Chondrocyte (in vitro differentiated cells): ENCODE results near the gene WDR20. TPM values are rescaled to one million over a fixed set of nuclear protein-coding genes. Genes with fewer than 3 reads are reported as not detected.
"Not testable (repeated sequence)": the region's sequence is repeated elsewhere in the genome, so short reads cannot be mapped to it uniquely, and the experiment has no call there.

Experiments
- DNase-seq: peaks from one replicate; pipeline ENCODE4 v3.0.0; 2021; ENCODE audit warnings: mixed read lengths, low spot score
- H3K27ac Mint-ChIP-seq: one replicate; pipeline ENCODE4 v1.8.0; 2021; ENCODE audit warnings: mild to moderate bottlenecking, moderate library complexity, mixed read lengths; ENCODE audit not compliant: unreplicated experiment
- H3K27me3 Mint-ChIP-seq: 2 replicates; pipeline ENCODE4 v1.8.0; 2021; ENCODE audit warnings: low read depth, mixed read lengths
- H3K36me3 Mint-ChIP-seq: 2 replicates; pipeline ENCODE4 v1.8.0; 2021; ENCODE audit warnings: low read depth, mixed read lengths
- H3K4me1 Mint-ChIP-seq: 2 replicates; pipeline ENCODE4 v1.8.0; 2021; ENCODE audit warnings: low read depth, mild to moderate bottlenecking, mixed read lengths
- H3K4me3 Mint-ChIP-seq: one replicate; pipeline ENCODE4 v1.8.0; 2021; ENCODE audit warnings: mild to moderate bottlenecking, moderate library complexity, mixed read lengths; ENCODE audit not compliant: unreplicated experiment
- H3K9me3 Mint-ChIP-seq: 2 replicates; pipeline ENCODE4 v1.8.0; 2021; ENCODE audit warnings: low read depth, mixed read lengths
- total RNA-seq: library from RNA; stranded (reverse); gene quantifications from 3 replicates; pipeline ENCODE4 v1.2.1, GENCODE V29; 2021
- TF ChIP-seq, protein P1 (sequence below): fragments of 200-600 bp; sonication (generic); IDR thresholded peaks from 2 replicates; pipeline ENCODE4 v1.5.0; 2021; ENCODE audit warnings: antibody characterized with exemption, mild to moderate bottlenecking, moderate library complexity

WDR20 gene
- total RNA-seq, 1 donor from 2014 or later = 23.0 TPM

DNA sequence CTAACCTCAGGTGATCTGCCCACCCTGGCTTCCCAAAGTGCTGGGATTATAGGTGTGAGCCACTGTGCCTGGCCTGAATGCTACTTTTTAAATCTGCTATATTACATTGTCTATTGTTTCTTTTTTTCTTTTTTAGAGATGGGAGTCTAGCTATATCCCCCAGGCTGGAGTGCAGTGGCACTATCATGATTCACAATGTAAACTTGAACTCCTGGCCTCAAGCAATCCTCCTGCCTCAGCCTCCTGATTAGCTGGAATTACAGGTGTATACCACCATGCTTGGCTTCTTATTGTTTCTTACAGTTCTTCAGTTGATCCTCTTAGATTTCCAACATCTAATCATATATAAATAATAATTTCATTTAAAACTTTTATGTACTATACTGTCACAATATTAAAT, 15.3 kb upstream of the WDR20 start:
- DNase-seq = no peak
- no peaks in the 10 kb centered on the region for H3K9me3 Mint-ChIP-seq
- peaks cover 4% of the 10 kb centered on the region for H3K4me1 Mint-ChIP-seq
- H3K36me3 Mint-ChIP-seq = no peaks in the 10 kb centered on the region
- H3K27ac Mint-ChIP-seq = no peak overlapping the region
- TF ChIP-seq, protein P1, sequence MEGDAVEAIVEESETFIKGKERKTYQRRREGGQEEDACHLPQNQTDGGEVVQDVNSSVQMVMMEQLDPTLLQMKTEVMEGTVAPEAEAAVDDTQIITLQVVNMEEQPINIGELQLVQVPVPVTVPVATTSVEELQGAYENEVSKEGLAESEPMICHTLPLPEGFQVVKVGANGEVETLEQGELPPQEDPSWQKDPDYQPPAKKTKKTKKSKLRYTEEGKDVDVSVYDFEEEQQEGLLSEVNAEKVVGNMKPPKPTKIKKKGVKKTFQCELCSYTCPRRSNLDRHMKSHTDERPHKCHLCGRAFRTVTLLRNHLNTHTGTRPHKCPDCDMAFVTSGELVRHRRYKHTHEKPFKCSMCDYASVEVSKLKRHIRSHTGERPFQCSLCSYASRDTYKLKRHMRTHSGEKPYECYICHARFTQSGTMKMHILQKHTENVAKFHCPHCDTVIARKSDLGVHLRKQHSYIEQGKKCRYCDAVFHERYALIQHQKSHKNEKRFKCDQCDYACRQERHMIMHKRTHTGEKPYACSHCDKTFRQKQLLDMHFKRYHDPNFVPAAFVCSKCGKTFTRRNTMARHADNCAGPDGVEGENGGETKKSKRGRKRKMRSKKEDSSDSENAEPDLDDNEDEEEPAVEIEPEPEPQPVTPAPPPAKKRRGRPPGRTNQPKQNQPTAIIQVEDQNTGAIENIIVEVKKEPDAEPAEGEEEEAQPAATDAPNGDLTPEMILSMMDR = no peak
- H3K27me3 Mint-ChIP-seq = no peaks in the 10 kb centered on the region
- no peak overlapping the region for H3K4me3 Mint-ChIP-seq

DNA sequence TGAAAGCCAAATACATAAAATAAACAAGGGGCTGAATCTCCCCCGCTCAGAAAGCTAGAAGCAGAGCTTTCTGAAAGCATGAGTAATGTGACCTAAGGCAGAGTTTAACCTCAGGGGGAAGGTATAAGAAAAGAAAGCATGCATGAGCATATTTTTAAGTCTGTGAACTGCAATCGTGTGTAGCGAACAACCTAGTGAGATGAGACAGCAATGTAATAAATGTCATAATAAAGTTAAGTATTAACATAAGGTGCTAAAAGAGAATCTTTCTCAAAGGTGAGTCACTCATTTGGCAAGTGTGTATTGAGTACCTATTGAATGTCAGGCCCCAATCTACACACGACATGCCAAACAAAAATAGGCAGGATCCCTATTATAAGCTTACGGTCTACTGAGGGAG, 14.2 kb upstream of the WDR20 start:
- TF ChIP-seq, protein P1 = no peak
- H3K4me3 Mint-ChIP-seq = no peak overlapping the region
- no peak overlapping the region for H3K27ac Mint-ChIP-seq
- H3K9me3 Mint-ChIP-seq = no peaks in the 10 kb centered on the region
- no peaks in the 10 kb centered on the region for H3K27me3 Mint-ChIP-seq
- no peaks in the 10 kb centered on the region for H3K36me3 Mint-ChIP-seq
- H3K4me1 Mint-ChIP-seq = peaks cover 4% of the 10 kb centered on the region
- no peak for DNase-seq

DNA sequence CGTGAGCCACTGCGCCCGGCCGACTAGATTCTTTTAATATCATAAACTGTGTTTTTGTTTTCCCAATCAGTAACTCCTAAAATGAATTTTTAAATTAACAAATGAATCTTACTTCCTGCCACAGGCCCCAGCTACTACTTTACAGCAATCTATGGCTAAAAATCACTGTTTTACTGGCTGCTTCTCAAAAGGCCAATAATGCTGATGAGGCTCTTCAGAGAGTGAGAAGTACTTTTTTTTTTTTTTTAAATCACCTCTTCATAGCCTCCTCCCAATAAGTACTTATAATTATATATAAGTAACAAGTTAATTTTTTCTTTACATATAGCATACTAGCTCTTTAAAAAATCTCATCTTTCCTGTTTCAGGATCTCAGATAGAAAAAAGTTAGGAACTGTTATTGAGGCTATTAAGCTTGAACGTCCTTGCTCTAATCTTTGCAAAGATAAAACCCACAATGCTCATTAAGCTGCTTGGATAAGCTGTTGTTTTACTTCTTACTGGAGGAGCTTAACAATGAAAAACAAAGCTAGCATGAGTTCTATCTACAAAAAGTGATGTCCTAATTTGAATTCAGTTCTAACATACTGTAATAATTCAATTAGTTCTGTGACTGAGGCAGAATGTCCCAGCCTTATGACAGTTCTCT, 12.8 kb upstream of the WDR20 start:
- Mint-ChIP-seq H3K4me1 (peaks cover 4% of the 10 kb centered on the region), H3K27me3 (no peaks in the 10 kb centered on the region), H3K36me3 (no peaks in the 10 kb centered on the region), H3K4me3 (no peak overlapping the region), H3K27ac (peak overlapping the region; percentile 33), H3K9me3 (no peaks in the 10 kb centered on the region)
- TF ChIP-seq, protein P1 = no peak
- DNase-seq = no peak

DNA sequence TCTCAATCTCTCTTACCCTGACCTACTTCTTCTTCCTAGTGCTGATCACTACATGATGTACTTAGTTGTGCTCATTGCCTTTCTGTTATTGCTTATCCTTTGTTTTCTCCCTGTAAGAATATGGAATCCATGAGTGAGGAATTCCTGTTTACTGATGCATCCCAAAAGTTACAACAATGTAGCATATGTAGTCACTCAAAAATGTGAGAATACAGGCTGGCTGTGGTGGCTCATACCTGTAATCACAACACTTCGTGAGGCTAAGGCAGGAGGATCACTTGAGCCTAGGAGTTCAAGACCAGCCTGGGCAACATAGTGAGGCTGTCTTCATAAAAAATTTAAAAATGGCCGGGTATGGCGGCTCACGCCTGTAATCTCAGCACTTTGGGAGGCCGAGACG, 8.0 kb upstream of the WDR20 start:
- Mint-ChIP-seq H3K4me3 (no peak overlapping the region), H3K27me3 (no peaks in the 10 kb centered on the region), H3K27ac (no peak overlapping the region), H3K4me1 (no peaks in the 10 kb centered on the region), H3K9me3 (no peaks in the 10 kb centered on the region), H3K36me3 (peaks cover 2% of the 10 kb centered on the region)
- TF ChIP-seq, protein P1 = no peak
- no peak for DNase-seq

DNA sequence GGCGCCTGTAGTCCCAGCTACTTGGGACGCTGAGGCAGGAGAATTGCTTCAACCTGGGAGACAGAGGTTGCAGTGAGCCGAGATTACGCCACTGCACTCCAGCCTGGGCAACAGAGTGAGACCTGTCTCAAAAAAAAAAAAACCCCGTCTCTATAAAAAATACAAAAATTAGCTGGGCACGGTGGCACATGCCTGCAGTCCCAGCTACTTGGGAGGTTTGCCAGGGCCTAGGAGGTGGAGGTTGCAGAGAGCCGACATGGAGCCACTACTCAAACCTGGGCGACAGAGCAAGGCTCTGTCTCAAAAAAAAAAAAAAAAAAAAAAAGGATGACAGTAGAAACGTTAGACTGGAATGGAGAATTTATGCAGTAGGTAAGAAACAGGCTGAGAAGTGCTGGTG, 5.7 kb upstream of the WDR20 start:
- not testable (repeated sequence) for H3K27ac Mint-ChIP-seq, H3K36me3 Mint-ChIP-seq, H3K4me3 Mint-ChIP-seq, H3K4me1 Mint-ChIP-seq, H3K9me3 Mint-ChIP-seq, DNase-seq, H3K27me3 Mint-ChIP-seq

DNA sequence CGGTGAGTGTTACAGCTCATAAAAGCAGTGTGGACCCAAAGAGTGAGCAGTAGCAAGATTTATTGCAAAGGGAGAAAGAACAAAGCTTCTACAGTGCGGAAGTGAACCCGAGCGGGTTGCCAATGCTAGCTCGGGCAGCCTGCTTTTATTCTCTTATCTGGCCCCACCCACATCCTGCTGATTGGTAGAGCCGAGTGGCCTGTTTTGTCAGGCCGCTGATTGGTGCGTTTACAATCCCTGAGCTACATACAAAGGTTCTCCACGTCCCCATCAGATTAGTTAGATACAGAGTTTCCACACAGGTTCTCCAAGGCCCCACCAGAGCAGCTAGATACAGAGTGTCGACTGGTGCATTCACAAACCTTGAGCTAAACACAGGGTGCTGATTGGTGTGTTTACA, 5.0 kb upstream of the WDR20 start:
- H3K27ac Mint-ChIP-seq = not testable (repeated sequence)

DNA sequence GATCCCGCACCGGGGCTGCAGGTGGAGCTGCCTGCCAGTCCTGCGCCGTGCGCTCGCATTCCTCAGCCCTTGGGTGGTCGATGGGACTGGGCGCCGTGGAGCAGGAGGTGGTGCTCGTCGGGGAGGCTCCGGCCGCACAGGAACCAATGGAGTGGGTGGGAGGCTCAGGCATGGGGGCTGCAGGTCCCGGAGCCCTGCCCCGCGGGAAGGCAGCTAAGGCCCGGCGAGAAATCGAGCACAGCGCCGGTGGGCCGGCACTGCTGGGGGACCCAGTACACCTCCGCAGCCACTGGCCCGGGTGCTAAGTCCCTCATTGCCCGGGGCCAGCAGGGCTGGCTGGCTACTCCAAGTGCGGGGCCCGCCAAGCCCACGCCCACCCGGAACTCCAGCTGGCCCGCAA, 4.2 kb upstream of the WDR20 start:
- not testable (repeated sequence) for H3K27ac Mint-ChIP-seq, H3K4me1 Mint-ChIP-seq, H3K9me3 Mint-ChIP-seq, H3K27me3 Mint-ChIP-seq, H3K36me3 Mint-ChIP-seq, DNase-seq, H3K4me3 Mint-ChIP-seq

More for the DNA sequence above, 5.0 kb upstream of the WDR20 start:
- H3K27me3 Mint-ChIP-seq, H3K4me1 Mint-ChIP-seq, H3K36me3 Mint-ChIP-seq, H3K9me3 Mint-ChIP-seq, DNase-seq, H3K4me3 Mint-ChIP-seq: not testable (repeated sequence)
